ENCODE results near the gene TRIM50.

DNA sequence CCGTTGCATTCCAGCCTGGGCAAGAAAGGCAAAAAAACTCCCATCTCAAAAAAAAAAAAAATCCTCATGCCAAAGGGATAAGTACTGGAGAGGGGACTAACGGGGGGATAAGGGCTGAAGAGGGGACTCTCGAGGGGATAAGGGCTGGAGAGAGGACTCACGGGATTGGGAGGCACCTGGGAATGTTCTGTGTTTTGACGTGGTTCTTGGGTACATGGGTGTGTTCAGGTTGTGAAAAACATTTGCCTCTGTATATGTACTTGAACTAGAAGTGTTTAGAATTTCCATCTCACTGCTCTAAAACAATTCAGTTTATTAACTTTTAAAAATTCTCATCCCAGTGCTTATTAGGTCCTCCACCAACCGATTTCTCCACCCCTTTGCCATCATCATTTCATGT is 4.6 kb upstream of the TRIM50 start:
- TF ChIP-seq, protein P1, sequence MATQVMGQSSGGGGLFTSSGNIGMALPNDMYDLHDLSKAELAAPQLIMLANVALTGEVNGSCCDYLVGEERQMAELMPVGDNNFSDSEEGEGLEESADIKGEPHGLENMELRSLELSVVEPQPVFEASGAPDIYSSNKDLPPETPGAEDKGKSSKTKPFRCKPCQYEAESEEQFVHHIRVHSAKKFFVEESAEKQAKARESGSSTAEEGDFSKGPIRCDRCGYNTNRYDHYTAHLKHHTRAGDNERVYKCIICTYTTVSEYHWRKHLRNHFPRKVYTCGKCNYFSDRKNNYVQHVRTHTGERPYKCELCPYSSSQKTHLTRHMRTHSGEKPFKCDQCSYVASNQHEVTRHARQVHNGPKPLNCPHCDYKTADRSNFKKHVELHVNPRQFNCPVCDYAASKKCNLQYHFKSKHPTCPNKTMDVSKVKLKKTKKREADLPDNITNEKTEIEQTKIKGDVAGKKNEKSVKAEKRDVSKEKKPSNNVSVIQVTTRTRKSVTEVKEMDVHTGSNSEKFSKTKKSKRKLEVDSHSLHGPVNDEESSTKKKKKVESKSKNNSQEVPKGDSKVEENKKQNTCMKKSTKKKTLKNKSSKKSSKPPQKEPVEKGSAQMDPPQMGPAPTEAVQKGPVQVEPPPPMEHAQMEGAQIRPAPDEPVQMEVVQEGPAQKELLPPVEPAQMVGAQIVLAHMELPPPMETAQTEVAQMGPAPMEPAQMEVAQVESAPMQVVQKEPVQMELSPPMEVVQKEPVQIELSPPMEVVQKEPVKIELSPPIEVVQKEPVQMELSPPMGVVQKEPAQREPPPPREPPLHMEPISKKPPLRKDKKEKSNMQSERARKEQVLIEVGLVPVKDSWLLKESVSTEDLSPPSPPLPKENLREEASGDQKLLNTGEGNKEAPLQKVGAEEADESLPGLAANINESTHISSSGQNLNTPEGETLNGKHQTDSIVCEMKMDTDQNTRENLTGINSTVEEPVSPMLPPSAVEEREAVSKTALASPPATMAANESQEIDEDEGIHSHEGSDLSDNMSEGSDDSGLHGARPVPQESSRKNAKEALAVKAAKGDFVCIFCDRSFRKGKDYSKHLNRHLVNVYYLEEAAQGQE (IDR thresholded peaks at IDR 0.05; ENCODE audit: unreplicated experiment), result no peak
- no peak for TF ChIP-seq POLR2AphosphoS5 (IDR thresholded peaks at IDR 0.05; ENCODE audit: low read depth)
- TF ChIP-seq, protein P2, sequence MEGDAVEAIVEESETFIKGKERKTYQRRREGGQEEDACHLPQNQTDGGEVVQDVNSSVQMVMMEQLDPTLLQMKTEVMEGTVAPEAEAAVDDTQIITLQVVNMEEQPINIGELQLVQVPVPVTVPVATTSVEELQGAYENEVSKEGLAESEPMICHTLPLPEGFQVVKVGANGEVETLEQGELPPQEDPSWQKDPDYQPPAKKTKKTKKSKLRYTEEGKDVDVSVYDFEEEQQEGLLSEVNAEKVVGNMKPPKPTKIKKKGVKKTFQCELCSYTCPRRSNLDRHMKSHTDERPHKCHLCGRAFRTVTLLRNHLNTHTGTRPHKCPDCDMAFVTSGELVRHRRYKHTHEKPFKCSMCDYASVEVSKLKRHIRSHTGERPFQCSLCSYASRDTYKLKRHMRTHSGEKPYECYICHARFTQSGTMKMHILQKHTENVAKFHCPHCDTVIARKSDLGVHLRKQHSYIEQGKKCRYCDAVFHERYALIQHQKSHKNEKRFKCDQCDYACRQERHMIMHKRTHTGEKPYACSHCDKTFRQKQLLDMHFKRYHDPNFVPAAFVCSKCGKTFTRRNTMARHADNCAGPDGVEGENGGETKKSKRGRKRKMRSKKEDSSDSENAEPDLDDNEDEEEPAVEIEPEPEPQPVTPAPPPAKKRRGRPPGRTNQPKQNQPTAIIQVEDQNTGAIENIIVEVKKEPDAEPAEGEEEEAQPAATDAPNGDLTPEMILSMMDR (conservative IDR thresholded peaks at IDR 0.05; ENCODE audit: low read depth in 2 of 2), result no peak
- TF ChIP-seq JUNB (IDR thresholded peaks at IDR 0.05; ENCODE audit: unreplicated experiment), result no peak
- TF ChIP-seq ZNF114 (CRISPR knock-in tag; IDR thresholded peaks at IDR 0.05), result no peak
- TF ChIP-seq, protein P3, sequence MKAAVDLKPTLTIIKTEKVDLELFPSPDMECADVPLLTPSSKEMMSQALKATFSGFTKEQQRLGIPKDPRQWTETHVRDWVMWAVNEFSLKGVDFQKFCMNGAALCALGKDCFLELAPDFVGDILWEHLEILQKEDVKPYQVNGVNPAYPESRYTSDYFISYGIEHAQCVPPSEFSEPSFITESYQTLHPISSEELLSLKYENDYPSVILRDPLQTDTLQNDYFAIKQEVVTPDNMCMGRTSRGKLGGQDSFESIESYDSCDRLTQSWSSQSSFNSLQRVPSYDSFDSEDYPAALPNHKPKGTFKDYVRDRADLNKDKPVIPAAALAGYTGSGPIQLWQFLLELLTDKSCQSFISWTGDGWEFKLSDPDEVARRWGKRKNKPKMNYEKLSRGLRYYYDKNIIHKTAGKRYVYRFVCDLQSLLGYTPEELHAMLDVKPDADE (IDR thresholded peaks at IDR 0.05), result no peak
- no peak for TF ChIP-seq EZH2phosphoT487 (IDR thresholded peaks at IDR 0.05; ENCODE audit: unreplicated experiment)
- no peak for TF ChIP-seq NANOG (IDR thresholded peaks at IDR 0.05; ENCODE audit: borderline replicate concordance)

Data from GM23338 (cell line).